Subcutaneous adipose tissue (tissue), 4 donors: ENCODE data around the gene OIT3. TPM values are rescaled to one million over a fixed set of nuclear protein-coding genes. Genes with fewer than 3 reads are reported as not detected.

ENCODE experiments used
- CTCF ChIP-seq: fragments of 450-650 bp; IDR thresholded peaks from one replicate; pipeline ENCODE4 v1.5.1; 2016; ENCODE audit warnings: low read depth, mild to moderate bottlenecking, control low read depth, antibody characterized with exemption, moderate library complexity
- total RNA-seq, 4 donors: library from RNA; depleted of rRNA; stranded (reverse); fragments of >200 nt; gene quantifications; one replicate each; pipeline ENCODE4 v1.1.0, GENCODE V29; 2016

The OIT3 gene
- total RNA-seq, 4 donors from 2014 or later: not detected

GRCh38 chr10:72952642-72953158 lies 59.2 kb downstream of the OIT3 start:
- no peak for TF ChIP-seq CTCF

GRCh38 chr10:72953687-72954086 lies 60.1 kb downstream of the OIT3 start:
- TF ChIP-seq CTCF: no peak

- no peak for TF ChIP-seq CTCF
Observed at GRCh38 chr10:72954230-72954595, 60.7 kb downstream of the OIT3 start.

GRCh38 chr10:72954596-72955554 lies 61.3 kb downstream of the OIT3 start, which contains the start of gene PLA2G12B:
Gene PLA2G12B (minus strand): TSS chr10:72954806. CDS start chr10:72954685, 121 bp downstream.
- no peak for TF ChIP-seq CTCF

GRCh38 chr10:72956001-72956400 lies 62.5 kb downstream of the OIT3 start:
- TF ChIP-seq CTCF: no peak

- no peak for TF ChIP-seq CTCF
Observed at GRCh38 chr10:72976886-72977285, 83.3 kb downstream of the OIT3 start.

- TF ChIP-seq CTCF: no peak
Observed at GRCh38 chr10:72979709-72980108, 86.2 kb downstream of the OIT3 start.
